ENCODE measurements around the gene KRT85. TPM values are rescaled to one million over a fixed set of nuclear protein-coding genes. Genes with fewer than 3 reads are reported as not detected.
"Not testable (repeated sequence)": the region's sequence is repeated elsewhere in the genome, so short reads cannot be mapped to it uniquely, and the experiment has no call there.

Gene KRT85
- total RNA-seq, 2 donors from 2014 or later, result not detected

GRCh38 chr12:52347551-52348510, 19.4 kb downstream of the KRT85 start:
- Histone ChIP-seq H3K9me3 (peaks cover 0 to 6% (median 0%) of the 10 kb centered on the region in 3 donors), H3K4me3 (no peak overlapping the region), H3K36me3 (replicated peaks in 1 of 2; ENCODE audit: insufficient read depth in 1 of 2, low read depth in 2 of 2) (no peaks in the 10 kb centered on the region), H3K27ac (no peak overlapping the region), H3K27me3 (no peaks in the 10 kb centered on the region), H3K4me1 (peaks cover 33% of the 10 kb centered on the region)
- TF ChIP-seq CTCF (IDR thresholded peaks at IDR 0.05), result no peak
- TF ChIP-seq POLR2A (IDR thresholded peaks at IDR 0.05), result no peak
- no peak for ATAC-seq
- intact Hi-C loops (cut with DNase I), result no loop called here
- peak in 1 of 4 donors; percentile 15 for DNase-seq
- WGBS, 2 donors, result 57 to 76% methylated on average over 16 of the region's 16 CpGs

- no peak for ATAC-seq
- Histone ChIP-seq H3K4me3 (no peak overlapping the region), H3K9me3 (peaks cover 0 to 6% (median 0%) of the 10 kb centered on the region in 3 donors), H3K27ac (peak overlapping the region in 2 of 4 donors; percentile 12 to 27), H3K36me3 (replicated peaks in 1 of 2; ENCODE audit: insufficient read depth in 1 of 2, low read depth in 2 of 2) (no peaks in the 10 kb centered on the region), H3K4me1 (peaks cover 33% of the 10 kb centered on the region), H3K27me3 (no peaks in the 10 kb centered on the region)
- no peak for TF ChIP-seq CTCF (IDR thresholded peaks at IDR 0.05)
- TF ChIP-seq POLR2A (IDR thresholded peaks at IDR 0.05), result no peak
- no peak for DNase-seq
- intact Hi-C loops (cut with DNase I), result no loop called here
- 73 to 74% methylated on average over 9 of the region's 9 CpGs for WGBS, 2 donors
Measured at GRCh38 chr12:52347016-52347415, 20.3 kb downstream of the KRT85 start.

GRCh38 chr12:52346593-52346992, 20.7 kb downstream of the KRT85 start:
- peak; percentile 48 for ATAC-seq
- Histone ChIP-seq H3K4me1 (peaks cover 31% of the 10 kb centered on the region), H3K36me3 (replicated peaks in 1 of 2; ENCODE audit: insufficient read depth in 1 of 2, low read depth in 2 of 2) (no peaks in the 10 kb centered on the region), H3K27me3 (no peaks in the 10 kb centered on the region), H3K9me3 (peaks cover 0 to 6% (median 0%) of the 10 kb centered on the region in 3 donors), H3K4me3 (no peak overlapping the region), H3K27ac (peak overlapping the region in 2 of 4 donors; percentile 12 to 27)
- peak; percentile 28 to 76 (median 49) for DNase-seq
- no peak for TF ChIP-seq POLR2A (IDR thresholded peaks at IDR 0.05)
- TF ChIP-seq CTCF (IDR thresholded peaks at IDR 0.05), result no peak
- WGBS, 2 donors, result 19 to 44% methylated on average over 3 to 4 of the region's 4 CpGs
- intact Hi-C loops (cut with DNase I), result no loop called here

GRCh38 chr12:52345041-52345440, 22.2 kb downstream of the KRT85 start:
- H3K27me3 ChIP-seq; H3K9me3 ChIP-seq; ATAC-seq; DNase-seq; H3K4me3 ChIP-seq; H3K36me3 ChIP-seq (replicated peaks in 1 of 2; ENCODE audit: insufficient read depth in 1 of 2, low read depth in 2 of 2); intact Hi-C loops (cut with DNase I); H3K27ac ChIP-seq: not testable (repeated sequence)
- WGBS, 2 donors, result 73 to 79% methylated on average over 8 of the region's 8 CpGs
- H3K4me1 ChIP-seq, result peaks cover 26% of the 10 kb centered on the region

- 89 to 93% methylated on average over 10 to 12 of the region's 12 CpGs for WGBS, 2 donors
- Histone ChIP-seq H3K27me3 (no peaks in the 10 kb centered on the region), H3K27ac (no peak overlapping the region), H3K9me3 (peaks cover 0 to 6% (median 0%) of the 10 kb centered on the region in 3 donors), H3K36me3 (replicated peaks in 1 of 2; ENCODE audit: insufficient read depth in 1 of 2, low read depth in 2 of 2) (no peaks in the 10 kb centered on the region), H3K4me3 (no peak overlapping the region), H3K4me1 (peaks cover 26% of the 10 kb centered on the region)
- TF ChIP-seq CTCF (IDR thresholded peaks at IDR 0.05) (no peak), POLR2A (IDR thresholded peaks at IDR 0.05) (no peak)
- intact Hi-C loops (cut with DNase I), result no loop called here
- DNase-seq (no peak), ATAC-seq (no peak)
Measured at GRCh38 chr12:52344111-52344510, 23.2 kb downstream of the KRT85 start.
